GM18868 (cell line): ENCODE data around the gene TTC14.
A peak's percentile ranks its signal among the peaks of the same experiment; 100 is the strongest.

Source experiments
- ATAC-seq: cut with Tn5 transposase; IDR thresholded peaks from one replicate; pipeline ENCODE4 v1.9.1; 2021; ENCODE audit warnings: mild to moderate bottlenecking, moderate library complexity; ENCODE audit not compliant: unreplicated experiment

The TTC14 gene

GRCh38 chr3:180631317-180631716 is 29.4 kb downstream of the TTC14 start:
- ATAC-seq: no peak

- peak; percentile 64 for ATAC-seq
Measured at GRCh38 chr3:180633722-180634121, 31.8 kb downstream of the TTC14 start.

- ATAC-seq: no peak
Measured at GRCh38 chr3:180640987-180641386, 39.0 kb downstream of the TTC14 start.

GRCh38 chr3:180646187-180646790 is 44.3 kb downstream of the TTC14 start:
- peak; percentile 75 for ATAC-seq

- ATAC-seq: no peak
Measured at GRCh38 chr3:180656406-180656805, 54.4 kb downstream of the TTC14 start.

- no peak for ATAC-seq
Measured at GRCh38 chr3:180657094-180657493, 55.1 kb downstream of the TTC14 start.
